Measurements from ENCODE around the gene AUTS2. TPM values are rescaled to one million over a fixed set of nuclear protein-coding genes. Genes with fewer than 3 reads are reported as not detected.

AUTS2 gene
- total and polyA plus RNA-seq, 2 experiments from 2014 or later: 32.0 to 91.0 TPM

GRCh38 chr7:69859342-69859741 lies 261.1 kb downstream of the AUTS2 start:
- H2AFZ ChIP-seq: no peak overlapping the region
- no peak overlapping the region for H3K4me3 Mint-ChIP-seq
- no peaks in the 10 kb centered on the region for H3K9me2 ChIP-seq (ENCODE audit: insufficient read depth)
- H3K27me3 Mint-ChIP-seq (ENCODE audit: insufficient read depth, low read depth, poor library complexity): no peaks in the 10 kb centered on the region
- no peaks in the 10 kb centered on the region for H4K20me1 ChIP-seq (replicated peaks; ENCODE audit: insufficient read depth)
- no peak overlapping the region for H3K27ac Mint-ChIP-seq
- no peak for TF ChIP-seq POLR2AphosphoS5 (IDR thresholded peaks at IDR 0.05; ENCODE audit: low read depth)
- TF ChIP-seq ZNF114 (CRISPR knock-in tag; IDR thresholded peaks at IDR 0.05): no peak
- TF ChIP-seq ZNF331 (CRISPR knock-in tag; IDR thresholded peaks at IDR 0.05; ENCODE audit: low read depth): no peak
- no peak for TF ChIP-seq NANOG (IDR thresholded peaks at IDR 0.05; ENCODE audit: borderline replicate concordance)
- TF ChIP-seq STAT1 (IDR thresholded peaks at IDR 0.05; ENCODE audit: unreplicated experiment): no peak
- TF ChIP-seq REST (IDR thresholded peaks at IDR 0.05; ENCODE audit: unreplicated experiment): no peak
- no peak for TF ChIP-seq JUNB (IDR thresholded peaks at IDR 0.05; ENCODE audit: unreplicated experiment)
- TF ChIP-seq CREB1 (CRISPR knock-in tag; IDR thresholded peaks at IDR 0.05; ENCODE audit: low read depth): no peak
- TF ChIP-seq EZH2 (IDR thresholded peaks at IDR 0.05; ENCODE audit: low read depth, unreplicated experiment): no peak
- TF ChIP-seq, protein P1, sequence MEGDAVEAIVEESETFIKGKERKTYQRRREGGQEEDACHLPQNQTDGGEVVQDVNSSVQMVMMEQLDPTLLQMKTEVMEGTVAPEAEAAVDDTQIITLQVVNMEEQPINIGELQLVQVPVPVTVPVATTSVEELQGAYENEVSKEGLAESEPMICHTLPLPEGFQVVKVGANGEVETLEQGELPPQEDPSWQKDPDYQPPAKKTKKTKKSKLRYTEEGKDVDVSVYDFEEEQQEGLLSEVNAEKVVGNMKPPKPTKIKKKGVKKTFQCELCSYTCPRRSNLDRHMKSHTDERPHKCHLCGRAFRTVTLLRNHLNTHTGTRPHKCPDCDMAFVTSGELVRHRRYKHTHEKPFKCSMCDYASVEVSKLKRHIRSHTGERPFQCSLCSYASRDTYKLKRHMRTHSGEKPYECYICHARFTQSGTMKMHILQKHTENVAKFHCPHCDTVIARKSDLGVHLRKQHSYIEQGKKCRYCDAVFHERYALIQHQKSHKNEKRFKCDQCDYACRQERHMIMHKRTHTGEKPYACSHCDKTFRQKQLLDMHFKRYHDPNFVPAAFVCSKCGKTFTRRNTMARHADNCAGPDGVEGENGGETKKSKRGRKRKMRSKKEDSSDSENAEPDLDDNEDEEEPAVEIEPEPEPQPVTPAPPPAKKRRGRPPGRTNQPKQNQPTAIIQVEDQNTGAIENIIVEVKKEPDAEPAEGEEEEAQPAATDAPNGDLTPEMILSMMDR (conservative IDR thresholded peaks at IDR 0.05; ENCODE audit: low read depth in 2 of 2): no peak
- TF ChIP-seq ETS1 (IDR thresholded peaks at IDR 0.05): no peak
- no peak for TF ChIP-seq EZH2phosphoT487 (IDR thresholded peaks at IDR 0.05; ENCODE audit: unreplicated experiment)
- TF ChIP-seq ZNF462 (CRISPR knock-in tag; IDR thresholded peaks at IDR 0.05): no peak
- no peaks in the 10 kb centered on the region for H3K79me2 ChIP-seq (replicated peaks; ENCODE audit: insufficient read depth)
- no peaks in the 10 kb centered on the region for H3K36me3 Mint-ChIP-seq (ENCODE audit: low read depth)
- no peaks in the 10 kb centered on the region for H3F3A ChIP-seq (replicated peaks; ENCODE audit: low read depth)
- no peak overlapping the region for H3K27ac ChIP-seq (ENCODE audit: low read depth)
- H3K36me3 ChIP-seq (ENCODE audit: insufficient read depth): no peaks in the 10 kb centered on the region
- H3K4me1 Mint-ChIP-seq: peaks cover 48% of the 10 kb centered on the region
- H3K27me3 ChIP-seq (ENCODE audit: insufficient read depth): no peaks in the 10 kb centered on the region
- no peaks in the 10 kb centered on the region for H3K9me3 Mint-ChIP-seq
- no peak overlapping the region for H3K4me3 ChIP-seq
- DNase-seq (ENCODE audit: low spot score) (no peak), ATAC-seq (no peak)
- peaks cover 34% of the 10 kb centered on the region for H3K4me1 ChIP-seq (ENCODE audit: insufficient read depth)
- no peak overlapping the region for H3K4me2 ChIP-seq

All from GM23338 (cell line).